ENCODE data around the gene ANKRD26.

- TF ChIP-seq CTCF (IDR thresholded peaks at IDR 0.05) (no peak), POLR2A (IDR thresholded peaks at IDR 0.05) (no peak)
Observed at GRCh38 chr10:27147701-27148100, 47.4 kb upstream of the ANKRD26 start.

Measured in adrenal gland (tissue), 5 donors.